Thymus (tissue), 11 donors: ENCODE measurements around the gene RIMS3. TPM values are rescaled to one million over a fixed set of nuclear protein-coding genes. Genes with fewer than 3 reads are reported as not detected.

ENCODE experiments used
- DNase-seq, 9 donors: peaks; one replicate each; pipeline ENCODE4 v3.0.0-alpha.2; 2013; ENCODE audit warnings: low spot score in 9 of 9, low read depth in 6 of 9, missing footprints in 1 of 9
- H3K27ac ChIP-seq, 2 donors: one replicate each; pipeline ENCODE4 v1.5.1; 2013; ENCODE audit warnings: control low read depth in 1 of 2, low read depth in 1 of 2, low read length in 1 of 2, mild to moderate bottlenecking in 1 of 2, moderate library complexity in 1 of 2
- H3K27me3 ChIP-seq, 2 donors: one replicate each; pipeline ENCODE4 v1.5.1; 2013; ENCODE audit warnings: low read length in 1 of 2; ENCODE audit not compliant: control insufficient read depth in 2 of 2, insufficient read depth in 1 of 2
- H3K36me3 ChIP-seq, 2 donors: one replicate each; pipeline ENCODE4 v1.5.1; 2013; ENCODE audit warnings: low read length in 1 of 2, mild to moderate bottlenecking in 1 of 2, moderate library complexity in 1 of 2; ENCODE audit not compliant: control insufficient read depth in 2 of 2, insufficient read depth in 2 of 2
- H3K4me1 ChIP-seq, 2 donors: one replicate each; pipeline ENCODE4 v1.5.1; 2013; ENCODE audit warnings: low read length in 2 of 2; ENCODE audit not compliant: control insufficient read depth in 2 of 2, insufficient read depth in 2 of 2
- H3K4me3 ChIP-seq, 2 donors: one replicate each; pipeline ENCODE4 v1.5.1; 2013; ENCODE audit warnings: low read length in 2 of 2, control low read depth in 1 of 2, mild to moderate bottlenecking in 1 of 2
- H3K9me3 ChIP-seq, 2 donors: one replicate each; pipeline ENCODE4 v1.5.1; 2013; ENCODE audit warnings: low read length in 1 of 2, mild to moderate bottlenecking in 1 of 2; ENCODE audit not compliant: control insufficient read depth in 2 of 2, insufficient read depth in 1 of 2
- WGBS: extraction: QIAGEN DNeasy Blood & Tissue Kit; methylation state at CpG from one replicate; pipeline ENCODE4 v1.1.7; 2013; 5-methylcytosine and 5-hydroxymethylcytosine counted together
- polyA plus RNA-seq: library from polyadenylated mRNA; stranded (reverse); fragments of 200-250 nt; gene quantifications from one replicate; pipeline ENCODE4 v1.2.3, GENCODE V29; 2013
- total RNA-seq: library from RNA; stranded (reverse); fragments of 120-200 nt; gene quantifications from one replicate; pipeline ENCODE4 v1.2.4, GENCODE V29; 2013
- donor health status: healthy.

Gene RIMS3
- total and polyA plus RNA-seq, 2 donors = 2.1 to 3.8 TPM

DNA sequence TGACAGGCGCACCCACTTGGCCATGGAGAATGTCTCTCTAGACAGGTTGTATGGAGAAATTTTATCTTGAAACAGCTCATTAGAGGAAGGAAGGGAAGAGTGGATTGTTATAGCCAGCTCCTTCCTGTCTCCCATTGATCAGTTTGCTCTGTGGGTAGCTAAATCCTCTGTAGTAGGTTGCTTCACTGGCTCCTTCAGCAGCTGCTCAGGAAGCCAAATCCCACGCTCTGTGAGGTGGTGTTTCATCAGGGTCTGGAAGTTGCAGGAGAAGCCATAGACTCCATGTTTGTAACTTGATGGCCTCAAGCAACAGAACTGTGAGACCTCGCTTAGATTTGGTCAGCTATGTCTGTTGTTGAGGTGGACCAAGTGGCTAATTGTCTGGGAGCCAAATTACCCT, 19.2 kb upstream of the RIMS3 start:
- H3K27ac ChIP-seq = no peak overlapping the region
- WGBS = 91% methylated on average over 3 of the region's 3 CpGs
- no peaks in the 10 kb centered on the region for H3K9me3 ChIP-seq
- H3K36me3 ChIP-seq = peaks cover 11 to 21% of the 10 kb centered on the region in 2 donors
- no peak for DNase-seq
- H3K27me3 ChIP-seq = no peaks in the 10 kb centered on the region
- H3K4me3 ChIP-seq = no peak overlapping the region
- no peaks in the 10 kb centered on the region for H3K4me1 ChIP-seq

DNA sequence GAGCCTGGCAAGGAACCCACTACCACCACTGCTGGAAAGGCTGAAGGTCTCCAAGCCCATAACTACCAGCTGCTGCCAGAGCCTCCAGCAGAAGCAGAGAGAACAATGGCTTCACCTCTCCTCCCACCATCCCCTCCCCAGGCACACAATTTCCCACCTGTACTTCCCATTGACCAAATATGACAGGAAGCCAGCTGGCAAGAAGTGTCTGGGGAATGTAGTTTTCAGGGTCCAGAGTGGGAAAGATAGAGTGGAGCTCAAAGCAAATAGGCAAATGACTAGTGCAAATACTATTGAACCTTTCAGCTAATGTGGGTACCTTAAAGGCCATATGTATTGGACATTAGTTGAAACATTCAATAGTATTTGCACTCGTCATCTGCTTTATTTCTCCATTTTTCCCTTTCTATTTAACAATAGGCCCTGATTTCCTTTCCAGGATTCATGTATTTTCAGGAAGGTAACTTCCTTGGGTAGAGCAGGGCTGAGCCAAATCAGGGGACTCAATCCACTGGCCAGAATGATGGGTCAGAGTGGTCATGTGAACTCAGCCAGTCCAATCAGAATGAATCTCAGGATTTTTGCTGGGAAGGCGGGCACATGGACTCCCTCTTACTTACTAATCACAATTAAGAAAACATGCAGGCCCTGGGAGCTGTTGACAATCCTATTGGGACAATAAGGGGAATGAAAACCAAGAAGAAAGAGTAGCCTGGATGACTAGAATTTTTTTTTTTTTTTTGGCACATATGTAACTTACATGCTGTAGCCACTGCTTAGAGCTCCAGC, 13.9 kb upstream of the RIMS3 start:
- no peak overlapping the region for H3K27ac ChIP-seq
- H3K9me3 ChIP-seq = no peaks in the 10 kb centered on the region
- DNase-seq = no peak
- no peak overlapping the region for H3K4me3 ChIP-seq
- no peaks in the 10 kb centered on the region for H3K4me1 ChIP-seq
- no peaks in the 10 kb centered on the region for H3K27me3 ChIP-seq
- no peaks in the 10 kb centered on the region for H3K36me3 ChIP-seq
- 100% methylated on average over 2 of the region's 2 CpGs for WGBS

- DNase-seq = no peak
- no peaks in the 10 kb centered on the region for H3K27me3 ChIP-seq
- 29% methylated on average over 1 of the region's 1 CpG for WGBS
- no peaks in the 10 kb centered on the region for H3K9me3 ChIP-seq
- H3K4me1 ChIP-seq = no peaks in the 10 kb centered on the region
- no peak overlapping the region for H3K4me3 ChIP-seq
- no peaks in the 10 kb centered on the region for H3K36me3 ChIP-seq
- H3K27ac ChIP-seq = no peak overlapping the region
These were observed 11.0 kb upstream of the RIMS3 start for GRCh38 chr1:40676501-40676900.

GRCh38 chr1:40673452-40673851, 8.0 kb upstream of the RIMS3 start:
- no peak for DNase-seq
- Histone ChIP-seq H3K4me3 (no peak overlapping the region), H3K36me3 (no peaks in the 10 kb centered on the region), H3K27ac (no peak overlapping the region), H3K27me3 (no peaks in the 10 kb centered on the region), H3K4me1 (peaks cover 2 to 4% of the 10 kb centered on the region in 2 donors), H3K9me3 (no peaks in the 10 kb centered on the region)
- 96% methylated on average over 4 of the region's 4 CpGs for WGBS

DNA sequence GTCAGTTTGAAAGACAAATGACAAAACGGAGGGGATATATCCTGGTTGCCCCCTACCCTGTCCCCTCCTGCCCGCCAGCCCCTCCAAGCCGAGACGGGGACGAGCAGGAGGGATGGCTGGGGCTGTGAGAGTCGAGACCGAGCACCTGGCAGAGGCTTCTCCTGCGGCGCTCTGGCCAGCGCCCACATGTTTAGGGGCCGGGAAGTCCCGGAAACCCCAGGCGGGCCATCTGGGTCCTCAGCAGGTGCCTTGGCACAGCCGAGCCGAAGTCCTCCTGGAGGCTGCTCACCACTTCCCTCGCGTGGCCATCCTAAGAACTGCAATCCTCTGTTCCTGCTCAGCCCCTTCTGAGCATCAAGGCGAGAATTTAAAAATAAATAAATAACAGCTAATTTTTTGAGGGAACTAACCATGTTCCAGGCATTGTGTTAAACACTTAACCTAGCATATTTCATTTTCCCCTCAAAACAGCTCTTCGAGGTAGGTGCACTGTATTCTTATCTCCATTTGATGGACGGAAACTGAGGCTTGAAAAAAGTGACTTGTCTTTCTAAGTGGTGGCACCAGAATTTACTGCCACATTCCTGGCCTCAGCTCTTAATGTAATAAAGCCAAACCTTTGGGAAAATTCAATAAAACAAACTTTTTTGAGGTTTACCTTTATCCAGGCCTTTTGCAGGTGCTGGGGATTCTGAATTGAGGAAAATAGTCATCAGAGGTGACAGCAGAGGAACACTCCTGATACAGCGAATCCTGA, 3.5 kb upstream of the RIMS3 start:
- WGBS = 9% methylated on average over 21 of the region's 21 CpGs
- Histone ChIP-seq H3K27ac (no peak overlapping the region), H3K36me3 (no peaks in the 10 kb centered on the region), H3K27me3 (peaks cover 0 to 4% of the 10 kb centered on the region in 2 donors), H3K9me3 (no peaks in the 10 kb centered on the region), H3K4me1 (peaks cover 21 to 23% of the 10 kb centered on the region in 2 donors), H3K4me3 (peak overlapping the region in 1 of 2 donors; percentile 25)
- peak in 8 of 9 donors; percentile 63 to 88 (median 78) for DNase-seq

DNA sequence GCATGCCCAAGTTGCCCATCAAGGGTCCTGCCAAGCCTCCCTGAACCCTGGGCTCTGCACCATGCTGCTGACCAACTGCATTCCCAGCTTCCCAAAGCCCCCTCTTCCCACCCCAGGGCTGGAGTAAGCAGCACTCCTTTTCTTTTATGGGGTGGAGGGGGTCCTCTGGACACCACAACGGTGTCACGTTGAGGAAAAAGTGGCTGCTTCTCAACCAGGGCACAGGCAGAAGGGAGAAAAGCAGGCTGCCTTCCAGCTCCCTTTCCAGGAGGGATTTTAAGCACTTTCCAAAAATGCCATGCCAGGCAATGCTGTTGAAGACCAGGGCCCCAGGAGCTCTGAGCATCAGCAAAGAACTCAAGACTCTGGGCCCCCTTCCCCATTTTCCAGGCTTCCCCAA, 691 bp downstream of the RIMS3 start:
- H3K27me3 ChIP-seq = peaks cover 0 to 4% of the 10 kb centered on the region in 2 donors
- peaks cover 0 to 3% of the 10 kb centered on the region in 2 donors for H3K9me3 ChIP-seq
- no peak overlapping the region for H3K27ac ChIP-seq
- no peak for DNase-seq
- peaks cover 39 to 60% of the 10 kb centered on the region in 2 donors for H3K4me1 ChIP-seq
- H3K36me3 ChIP-seq = no peaks in the 10 kb centered on the region
- 91% methylated on average over 2 of the region's 2 CpGs for WGBS
- peak overlapping the region in 1 of 2 donors; percentile 65 for H3K4me3 ChIP-seq

DNA sequence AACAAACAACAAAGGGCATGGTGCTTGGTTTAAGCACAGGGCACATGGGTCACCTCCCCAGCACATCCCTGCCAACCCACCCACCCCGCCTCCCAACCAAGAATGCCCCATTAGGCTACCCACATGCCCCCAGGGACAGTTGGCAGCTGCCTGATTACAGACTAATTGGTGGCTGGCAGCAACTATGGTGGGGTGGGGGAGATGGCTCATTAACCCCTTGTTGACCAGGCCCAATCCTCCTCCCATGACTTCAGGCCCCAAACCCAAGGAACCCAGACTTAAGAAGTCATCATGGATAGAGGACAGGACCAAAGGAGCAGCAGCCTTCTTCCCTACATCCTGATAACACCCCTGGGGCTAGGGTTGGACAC, 1.3 kb downstream of the RIMS3 start:
- peak overlapping the region in 1 of 2 donors; percentile 83 for H3K27ac ChIP-seq
- H3K4me1 ChIP-seq = peaks cover 41 to 66% of the 10 kb centered on the region in 2 donors

DNA sequence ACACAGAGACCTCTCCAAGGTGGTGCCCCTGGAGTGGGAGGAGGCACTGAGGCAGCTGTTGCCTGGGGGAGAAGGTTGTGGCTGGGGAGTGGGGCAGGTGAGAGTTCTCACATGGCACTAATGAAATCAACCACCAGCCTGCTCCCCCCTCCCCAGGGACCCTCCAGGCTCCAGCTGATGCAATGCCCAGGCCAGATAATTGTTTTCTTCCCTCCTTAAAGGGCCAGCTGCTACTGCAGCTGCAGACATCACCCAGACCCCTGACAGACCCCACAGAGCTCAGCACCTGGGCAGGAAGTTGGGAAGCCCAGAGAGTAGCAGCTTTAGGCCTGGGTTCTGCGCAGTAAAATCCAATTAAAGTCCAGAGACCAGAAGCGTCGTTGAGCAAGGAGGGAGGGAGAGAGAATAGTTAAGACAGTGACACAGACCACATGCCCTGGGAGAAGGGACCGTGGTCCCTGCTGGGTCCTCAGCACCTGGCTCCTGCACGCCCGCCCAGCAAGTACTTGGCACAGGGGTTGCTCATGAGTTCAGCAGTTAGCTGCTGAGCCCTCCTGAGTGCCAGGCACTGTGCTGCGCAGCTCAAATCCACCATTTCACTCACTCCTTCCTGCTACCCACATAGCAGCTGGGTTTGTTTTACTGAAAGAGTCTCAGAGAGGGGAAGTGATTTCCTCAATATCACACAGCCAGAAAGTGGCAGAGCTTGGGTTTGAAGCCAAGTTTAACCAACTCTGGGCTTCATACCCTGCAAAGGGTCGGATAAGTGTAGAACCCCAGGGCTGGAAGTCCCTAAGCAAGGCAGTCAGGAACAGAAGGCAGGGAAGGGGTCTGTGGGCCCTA, 1.9 kb downstream of the RIMS3 start:
- 27% methylated on average over 8 of the region's 8 CpGs for WGBS
- no peaks in the 10 kb centered on the region for H3K36me3 ChIP-seq
- peaks cover 0 to 3% of the 10 kb centered on the region in 2 donors for H3K9me3 ChIP-seq
- peak in 6 of 9 donors; percentile 34 to 79 (median 51) for DNase-seq
- H3K4me1 ChIP-seq = peaks cover 39 to 68% of the 10 kb centered on the region in 2 donors
- no peak overlapping the region for H3K4me3 ChIP-seq
- H3K27ac ChIP-seq = peak overlapping the region; percentile 46 to 83
- peaks cover 0 to 4% of the 10 kb centered on the region in 2 donors for H3K27me3 ChIP-seq

More for the DNA sequence above, 1.3 kb downstream of the RIMS3 start:
- peaks cover 0 to 4% of the 10 kb centered on the region in 2 donors for H3K27me3 ChIP-seq
- no peaks in the 10 kb centered on the region for H3K36me3 ChIP-seq
- H3K4me3 ChIP-seq = no peak overlapping the region
- DNase-seq = no peak
- H3K9me3 ChIP-seq = peaks cover 0 to 3% of the 10 kb centered on the region in 2 donors
- 90% methylated on average over 1 of the region's 1 CpG for WGBS
